ENCODE results near the gene PSMB10. TPM values are rescaled to one million over a fixed set of nuclear protein-coding genes. Genes with fewer than 3 reads are reported as not detected.
A peak's percentile ranks its signal among the peaks of the same experiment; 100 is the strongest.

PSMB10 gene
- total RNA-seq, 1 donor from 2014 or later: 51.9 TPM

- no peak for DNase-seq (ENCODE audit: extremely low spot score, unreplicated experiment)
- Mint-ChIP-seq H3K36me3 (peaks cover 3% of the 10 kb centered on the region), H3K27me3 (peaks cover 2% of the 10 kb centered on the region), H3K4me1 (ENCODE audit: unreplicated experiment) (peaks cover 17% of the 10 kb centered on the region), H3K27ac (no peak overlapping the region), H3K4me3 (no peak overlapping the region), H3K9me3 (no peaks in the 10 kb centered on the region)
- TF ChIP-seq CTCF (conservative IDR thresholded peaks at IDR 0.05): no peak
These were observed 4.2 kb downstream of the PSMB10 start for GRCh38 chr16:67932462-67932840.

- no peak within 1 kb of the TSS for H3K4me3 Mint-ChIP-seq
- peaks cover 3% of the 10 kb centered on the region for H3K36me3 Mint-ChIP-seq
- peaks cover 2% of the 10 kb centered on the region for H3K27me3 Mint-ChIP-seq
- peaks cover 12% of the 10 kb centered on the region for H3K4me1 Mint-ChIP-seq (ENCODE audit: unreplicated experiment)
- no peak for DNase-seq (ENCODE audit: extremely low spot score, unreplicated experiment)
- H3K27ac Mint-ChIP-seq: no peak within 1 kb of the TSS
- H3K9me3 Mint-ChIP-seq: no peaks in the 10 kb centered on the region
- TF ChIP-seq CTCF (conservative IDR thresholded peaks at IDR 0.05): peak; percentile 42
These were observed 4.8 kb downstream of the PSMB10 start, which contains the start of gene CTRL for GRCh38 chr16:67931712-67932461. Gene CTRL, minus strand, starts transcription at chr16:67931862. Its CDS starts 10 bp downstream, at chr16:67931852.

GRCh38 chr16:67930678-67931211 lies 5.9 kb downstream of the PSMB10 start:
- DNase-seq (ENCODE audit: extremely low spot score, unreplicated experiment): no peak
- Mint-ChIP-seq H3K9me3 (no peaks in the 10 kb centered on the region), H3K27me3 (peaks cover under 1% of the 10 kb centered on the region), H3K4me3 (no peak overlapping the region), H3K4me1 (ENCODE audit: unreplicated experiment) (peaks cover 10% of the 10 kb centered on the region), H3K36me3 (peaks cover 1% of the 10 kb centered on the region), H3K27ac (no peak overlapping the region)
- no peak for TF ChIP-seq CTCF (conservative IDR thresholded peaks at IDR 0.05)

GRCh38 chr16:67930191-67930590 lies 6.5 kb downstream of the PSMB10 start:
- Mint-ChIP-seq H3K4me3 (no peak overlapping the region), H3K36me3 (no peaks in the 10 kb centered on the region), H3K27ac (no peak overlapping the region), H3K9me3 (no peaks in the 10 kb centered on the region), H3K27me3 (no peaks in the 10 kb centered on the region), H3K4me1 (ENCODE audit: unreplicated experiment) (peaks cover 6% of the 10 kb centered on the region)
- no peak for TF ChIP-seq CTCF (conservative IDR thresholded peaks at IDR 0.05)
- no peak for DNase-seq (ENCODE audit: extremely low spot score, unreplicated experiment)

GRCh38 chr16:67928561-67929364 lies 7.9 kb downstream of the PSMB10 start:
- no peak overlapping the region for H3K27ac Mint-ChIP-seq
- H3K4me3 Mint-ChIP-seq: no peak overlapping the region
- TF ChIP-seq CTCF (conservative IDR thresholded peaks at IDR 0.05): peak; percentile 86
- no peak for DNase-seq (ENCODE audit: extremely low spot score, unreplicated experiment)
- no peaks in the 10 kb centered on the region for H3K9me3 Mint-ChIP-seq
- no peaks in the 10 kb centered on the region for H3K4me1 Mint-ChIP-seq (ENCODE audit: unreplicated experiment)
- no peaks in the 10 kb centered on the region for H3K27me3 Mint-ChIP-seq
- H3K36me3 Mint-ChIP-seq: no peaks in the 10 kb centered on the region
